SK-N-SH treated with all-trans-retinoic acid at 6 μM for 48 hours (cell line): ENCODE results near the gene INCENP.

Source experiments
- ESRRG ChIP-seq: fragments of 250-450 bp; sonication (Bioruptor Pico); IDR thresholded peaks from 2 replicates; pipeline ENCODE4 v1.6.1; 2021; ENCODE audit warnings: mild to moderate bottlenecking
- GLIS3 ChIP-seq: fragments of 250-450 bp; sonication (Bioruptor Pico); IDR thresholded peaks from 2 replicates; pipeline ENCODE4 v1.5.0; 2020; ENCODE audit warnings: mild to moderate bottlenecking, moderate library complexity

GRCh38 chr11:62153087-62153395 is 29.2 kb downstream of the INCENP start:
- TF ChIP-seq GLIS3 (CRISPR knock-in tag): no peak
- no peak for TF ChIP-seq ESRRG (CRISPR knock-in tag)
